NCI-H2227 (cell line): ENCODE data around the gene RAP2B.
A peak's percentile ranks its signal among the peaks of the same experiment; 100 is the strongest.
"Not testable (repeated sequence)": the region's sequence is repeated elsewhere in the genome, so short reads cannot be mapped to it uniquely, and the experiment has no call there.

Experiments used
- DNase-seq: peaks from one replicate; lab custom pipeline; 2025; ENCODE audit not compliant: unreplicated experiment; lab: John Stamatoyannopoulos, UW

RAP2B gene

GRCh38 chr3:153161714-153162512 lies at the start of gene RAP2B:
TSS of gene RAP2B (plus strand) at chr3:153162226. CDS start at chr3:153162694, 468 bp downstream.
- peak; percentile 89 for DNase-seq

DNA sequence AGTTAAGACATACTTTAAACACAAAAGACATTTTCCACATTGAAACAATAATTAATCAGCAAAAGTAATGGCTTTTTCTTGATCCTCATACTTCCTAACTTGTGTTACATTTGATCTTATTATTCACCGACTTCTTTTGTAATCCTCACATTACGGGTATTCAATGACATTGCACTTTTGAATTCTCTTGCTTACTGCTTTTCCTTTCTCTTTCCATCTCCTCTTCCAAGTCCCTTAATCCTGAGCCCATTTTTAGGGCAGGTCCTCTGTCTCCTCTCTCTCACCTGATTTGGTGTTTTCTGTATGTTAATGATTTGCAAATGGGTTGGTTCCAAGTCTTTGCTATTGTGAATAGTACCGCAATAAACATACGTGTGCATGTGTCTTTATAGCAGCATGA lies 48.5 kb upstream of the RAP2B start:
- DNase-seq = no peak

DNA sequence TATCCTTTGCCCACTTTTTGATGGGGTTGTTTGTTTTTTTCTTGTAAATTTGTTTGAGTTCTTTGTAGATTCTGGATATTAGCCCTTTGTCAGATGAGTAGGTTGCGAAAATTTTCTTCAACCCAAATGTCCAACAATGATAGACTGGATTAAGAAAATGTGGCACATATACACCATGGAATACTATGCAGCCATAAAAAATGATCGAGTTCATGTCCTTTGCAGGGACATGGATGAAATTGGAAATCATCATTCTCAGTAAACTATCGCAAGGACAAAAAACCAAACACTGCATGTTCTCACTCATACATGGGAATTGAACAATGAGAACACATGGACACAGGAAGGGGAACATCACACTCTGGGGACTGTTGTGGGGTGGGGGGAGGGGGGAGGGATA lies 47.8 kb upstream of the RAP2B start:
- not testable (repeated sequence) for DNase-seq

DNA sequence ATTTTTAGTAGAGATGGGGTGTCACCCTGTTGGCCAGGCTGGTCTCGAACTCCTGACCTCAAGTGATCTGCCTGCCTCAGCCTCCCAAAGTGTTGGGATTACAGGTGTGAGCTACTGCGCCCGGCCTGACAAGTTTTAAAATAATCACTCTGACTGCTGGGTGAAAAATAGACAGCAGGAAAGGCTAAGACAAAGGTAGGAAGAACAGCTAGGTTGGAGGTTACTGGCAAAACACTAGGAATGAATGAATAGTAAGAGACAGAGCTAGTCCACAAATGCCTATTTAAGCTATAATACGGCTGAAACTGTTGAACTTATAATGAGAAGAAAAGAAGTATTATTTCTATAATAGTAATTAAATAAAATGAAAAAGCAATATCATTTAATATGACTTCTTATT lies 46.7 kb upstream of the RAP2B start:
- DNase-seq = no peak

DNA sequence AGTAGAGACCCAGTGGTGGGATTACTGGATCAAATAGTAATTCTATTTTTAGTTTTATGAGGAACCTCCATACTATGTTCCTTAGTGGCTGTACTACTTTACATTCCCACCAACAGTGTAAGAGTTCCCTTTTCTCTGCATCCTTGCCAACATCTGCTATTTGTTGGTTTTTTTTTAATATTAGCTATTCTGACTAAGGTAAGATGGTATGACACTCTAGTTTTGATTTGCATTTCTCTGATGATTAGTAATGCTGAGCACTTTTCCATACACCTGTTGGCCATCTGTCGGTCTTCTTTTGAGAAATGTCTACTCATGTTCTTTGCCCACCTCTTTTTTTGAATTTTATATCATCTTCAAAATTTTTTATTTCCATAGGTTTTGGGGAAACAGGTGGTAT lies 34.2 kb upstream of the RAP2B start:
- no peak for DNase-seq

DNA sequence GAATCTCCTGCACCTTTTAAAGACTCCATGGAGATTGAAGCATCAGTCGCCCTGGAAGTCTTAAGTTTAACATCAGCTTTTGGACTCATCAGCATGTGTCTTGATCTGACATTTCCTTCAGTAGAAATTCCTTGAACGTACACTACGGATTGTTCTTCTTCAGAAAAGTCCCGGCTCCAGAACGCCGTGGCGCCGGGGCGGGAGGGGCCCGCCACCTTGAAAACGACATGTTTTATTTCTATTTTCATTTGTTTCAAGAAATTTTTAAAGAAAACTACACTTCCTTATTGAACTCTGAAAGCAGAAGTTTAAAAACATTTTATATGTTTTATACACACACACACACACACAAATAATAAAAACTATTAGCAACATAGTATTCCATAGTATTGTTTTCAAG lies 32.6 kb upstream of the RAP2B start:
- DNase-seq = no peak

- DNase-seq = no peak
Measured at GRCh38 chr3:153129866-153130265, 32.2 kb upstream of the RAP2B start.

DNA sequence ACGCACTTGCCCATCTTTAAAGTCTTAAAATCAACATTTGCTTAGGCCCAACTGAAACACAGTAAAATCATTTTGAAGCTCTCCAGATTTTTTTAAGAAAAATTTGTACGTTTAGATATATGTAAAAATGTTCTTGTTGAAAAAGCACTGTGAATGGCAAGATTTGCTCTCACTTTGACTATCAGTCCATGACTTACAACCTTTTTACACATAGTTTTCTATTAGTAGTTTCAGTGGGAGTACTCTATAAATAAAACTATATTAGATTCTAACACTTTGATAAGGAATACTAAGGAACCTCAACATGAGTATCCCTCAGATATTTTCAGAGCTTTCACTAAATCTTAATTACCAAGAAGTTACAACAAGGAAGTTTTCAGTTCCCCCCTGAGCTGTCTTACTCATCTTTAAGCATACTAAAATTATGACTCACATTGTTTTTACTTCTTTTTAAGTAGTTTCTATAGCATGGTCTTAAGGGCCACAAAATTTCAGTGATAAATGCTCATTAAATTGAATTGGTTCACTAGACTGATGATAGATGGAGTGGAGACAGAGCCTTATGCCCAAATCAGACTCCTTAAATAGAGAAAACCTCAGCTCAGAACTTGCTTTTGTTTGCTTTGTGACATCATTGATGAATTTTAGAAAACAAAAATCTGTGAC lies 31.6 kb upstream of the RAP2B start:
- no peak for DNase-seq

- no peak for DNase-seq
Measured at GRCh38 chr3:153137626-153138025, 24.4 kb upstream of the RAP2B start.

GRCh38 chr3:153138276-153139210 lies 23.5 kb upstream of the RAP2B start:
- DNase-seq = no peak

DNA sequence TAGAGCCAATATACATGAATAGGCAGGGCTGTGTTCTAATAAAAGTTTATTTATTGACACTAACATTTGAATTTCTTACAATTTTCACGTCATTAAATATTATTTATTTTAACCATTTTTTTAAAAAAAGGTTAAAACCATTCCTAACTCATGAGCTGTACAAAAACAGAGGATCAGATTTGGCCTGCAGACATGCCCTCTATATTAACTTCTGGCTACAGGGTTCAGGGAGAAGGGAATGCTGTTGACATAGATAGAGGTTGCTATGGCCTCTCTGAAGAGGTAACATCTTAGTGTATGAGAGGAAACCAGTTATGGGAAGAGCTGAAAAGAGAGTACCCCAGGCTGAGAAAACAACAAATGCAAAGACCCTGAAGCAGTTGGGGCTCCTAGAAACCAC lies 19.1 kb upstream of the RAP2B start:
- no peak for DNase-seq

GRCh38 chr3:153144071-153144470 lies 18.0 kb upstream of the RAP2B start:
- DNase-seq = no peak

GRCh38 chr3:153144779-153145178 lies 17.2 kb upstream of the RAP2B start:
- no peak for DNase-seq

- DNase-seq = no peak
Measured at GRCh38 chr3:153145454-153145853, 16.6 kb upstream of the RAP2B start.

GRCh38 chr3:153146191-153147053 lies 15.6 kb upstream of the RAP2B start:
- no peak for DNase-seq

GRCh38 chr3:153150991-153151390 lies 11.0 kb upstream of the RAP2B start:
- no peak for DNase-seq

GRCh38 chr3:153155786-153156185 lies 6.2 kb upstream of the RAP2B start:
- not testable (repeated sequence) for DNase-seq

DNA sequence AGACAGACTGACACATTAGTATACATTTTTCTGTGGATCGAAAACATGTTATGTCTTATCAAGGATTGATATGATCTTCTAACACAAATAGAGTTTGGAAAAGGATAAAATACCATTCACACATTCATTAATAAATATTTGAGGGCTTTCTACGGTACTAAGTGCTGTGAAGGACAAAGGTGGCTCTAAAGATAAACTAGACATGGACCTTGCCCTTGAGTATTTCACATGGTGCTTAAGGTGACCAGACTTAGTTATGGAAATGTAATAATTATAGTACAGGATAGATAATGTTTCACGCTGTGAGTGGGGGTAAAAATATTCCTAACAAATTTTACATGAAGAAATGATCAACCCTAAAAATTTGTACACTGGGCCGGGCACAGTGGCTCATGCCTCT lies 3.8 kb upstream of the RAP2B start:
- no peak for DNase-seq

GRCh38 chr3:153158961-153159735 lies 2.9 kb upstream of the RAP2B start:
- DNase-seq = no peak
